Loucy (cell line): ENCODE measurements around the gene VWA5B1.

Experiments
- EZH2phosphoT487 ChIP-seq: fragments of 200-600 bp; IDR thresholded peaks from 2 replicates; pipeline ENCODE4 v1.6.1; 2018; ENCODE audit warnings: antibody characterized with exemption, mild to moderate bottlenecking, moderate library complexity, borderline replicate concordance
- TF ChIP-seq, protein P1 (sequence below): fragments of 200-600 bp; sonication (generic); conservative IDR thresholded peaks from 2 replicates; pipeline ENCODE4 v1.5.1; 2014; ENCODE audit warnings: mild to moderate bottlenecking, antibody characterized with exemption, low read length

DNA sequence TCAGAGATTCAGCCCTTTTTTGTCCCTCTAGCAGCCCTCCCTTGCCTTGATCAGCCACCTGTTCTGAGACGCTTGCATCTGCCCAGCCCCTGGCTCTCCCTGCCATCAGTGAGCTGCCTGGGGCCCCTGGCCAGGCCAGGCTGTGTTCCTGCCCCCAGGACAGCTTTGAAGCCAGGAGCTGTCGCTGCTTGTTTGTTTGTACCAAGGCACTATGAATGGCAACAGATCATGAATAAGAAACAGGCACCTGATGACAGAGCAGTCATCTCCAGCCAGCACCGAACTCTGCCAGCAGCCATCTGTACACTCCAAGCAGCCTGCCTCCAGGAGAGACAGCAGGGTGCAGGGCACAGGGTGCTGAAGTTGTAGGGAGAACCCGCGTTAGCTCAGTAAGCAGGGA lies 8.1 kb upstream of the VWA5B1 start:
- TF ChIP-seq, protein P1, sequence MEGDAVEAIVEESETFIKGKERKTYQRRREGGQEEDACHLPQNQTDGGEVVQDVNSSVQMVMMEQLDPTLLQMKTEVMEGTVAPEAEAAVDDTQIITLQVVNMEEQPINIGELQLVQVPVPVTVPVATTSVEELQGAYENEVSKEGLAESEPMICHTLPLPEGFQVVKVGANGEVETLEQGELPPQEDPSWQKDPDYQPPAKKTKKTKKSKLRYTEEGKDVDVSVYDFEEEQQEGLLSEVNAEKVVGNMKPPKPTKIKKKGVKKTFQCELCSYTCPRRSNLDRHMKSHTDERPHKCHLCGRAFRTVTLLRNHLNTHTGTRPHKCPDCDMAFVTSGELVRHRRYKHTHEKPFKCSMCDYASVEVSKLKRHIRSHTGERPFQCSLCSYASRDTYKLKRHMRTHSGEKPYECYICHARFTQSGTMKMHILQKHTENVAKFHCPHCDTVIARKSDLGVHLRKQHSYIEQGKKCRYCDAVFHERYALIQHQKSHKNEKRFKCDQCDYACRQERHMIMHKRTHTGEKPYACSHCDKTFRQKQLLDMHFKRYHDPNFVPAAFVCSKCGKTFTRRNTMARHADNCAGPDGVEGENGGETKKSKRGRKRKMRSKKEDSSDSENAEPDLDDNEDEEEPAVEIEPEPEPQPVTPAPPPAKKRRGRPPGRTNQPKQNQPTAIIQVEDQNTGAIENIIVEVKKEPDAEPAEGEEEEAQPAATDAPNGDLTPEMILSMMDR, result no peak
- TF ChIP-seq EZH2phosphoT487, result no peak
